Activated T-cell treated with anti-CD3 and anti-CD28 coated beads, Interleukin-2, amount 50 U/mL, for 4 hours (primary cell): Measurements from ENCODE around the gene GCC2. TPM values are rescaled to one million over a fixed set of nuclear protein-coding genes. Genes with fewer than 3 reads are reported as not detected.
"Not testable (repeated sequence)": the region's sequence is repeated elsewhere in the genome, so short reads cannot be mapped to it uniquely, and the experiment has no call there.

Source experiments
- ATAC-seq, 2 donors: fragments of 200-7000 bp; cut with Tn5 transposase; one replicate each; pipeline ENCODE4 v1.10.0; 2021
- DNase-seq: peaks from one replicate; pipeline ENCODE4 v3.0.0-alpha.2; 2020
- H3K27me3 Mint-ChIP-seq: one replicate; pipeline ENCODE4 v1.8.0; 2021; ENCODE audit warnings: low read depth, mixed read lengths
- H3K36me3 Mint-ChIP-seq: one replicate; pipeline ENCODE4 v1.8.0; 2022; ENCODE audit warnings: mixed read lengths; ENCODE audit not compliant: insufficient read depth
- H3K4me1 Mint-ChIP-seq: one replicate; pipeline ENCODE4 v1.8.0; 2021; ENCODE audit warnings: low read depth, mixed read lengths
- H3K4me3 Mint-ChIP-seq: one replicate; pipeline ENCODE4 v1.8.0; 2021; ENCODE audit warnings: mild to moderate bottlenecking, moderate library complexity, mixed read lengths
- H3K9me3 Mint-ChIP-seq: one replicate; pipeline ENCODE4 v1.8.0; 2021; ENCODE audit warnings: mixed read lengths
- total RNA-seq, 3 donors: library from RNA; stranded (reverse); gene quantifications; one replicate each; pipeline ENCODE4 v1.2.1, GENCODE V29; 2021

GCC2 gene
- total RNA-seq, 3 donors from 2014 or later, result 25.6 to 28.0 (median 27.8) TPM

DNA sequence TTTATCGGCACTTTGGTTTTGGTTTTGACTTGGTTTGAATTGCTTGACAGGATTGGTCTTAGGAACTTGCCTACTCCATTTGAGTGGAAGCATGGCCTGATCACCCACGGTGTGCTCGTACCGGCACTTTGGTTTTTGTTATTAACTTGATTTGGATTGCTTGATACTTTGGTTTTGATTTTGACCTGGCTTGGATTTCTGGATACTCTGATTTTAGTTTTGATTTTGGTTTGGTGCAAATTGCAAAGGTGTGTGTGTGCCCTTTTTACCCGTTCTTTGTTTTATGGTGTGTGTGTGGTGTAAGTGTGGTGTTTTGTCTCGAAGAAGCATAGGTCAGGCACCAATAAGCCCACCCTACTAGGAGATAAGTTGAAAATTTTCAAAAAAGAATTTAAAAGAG is 75.7 kb downstream of the GCC2 start:
- DNase-seq, H3K27me3 Mint-ChIP-seq, H3K36me3 Mint-ChIP-seq, H3K4me3 Mint-ChIP-seq, H3K9me3 Mint-ChIP-seq, H3K4me1 Mint-ChIP-seq, ATAC-seq: not testable (repeated sequence)

DNA sequence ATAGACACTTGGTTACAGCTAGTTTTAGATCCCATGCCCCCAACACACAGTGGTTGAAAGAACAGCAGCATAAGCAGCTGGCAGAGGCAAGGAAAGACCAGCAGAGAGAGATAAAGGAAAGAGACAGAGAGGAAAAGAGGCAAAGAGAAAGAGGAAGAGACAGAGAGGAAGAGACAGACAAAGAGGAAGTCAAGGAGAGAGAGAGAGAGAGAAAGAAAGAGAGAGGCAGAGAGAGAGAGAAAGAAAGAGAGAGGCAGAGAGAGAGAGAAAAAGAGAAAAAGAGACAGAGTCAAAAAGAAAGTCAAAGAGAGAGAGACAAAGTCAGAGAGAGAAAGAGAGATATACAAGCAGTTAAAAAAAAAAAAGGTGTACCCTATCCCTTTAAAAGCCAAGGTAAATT is 76.3 kb downstream of the GCC2 start:
- H3K4me1 Mint-ChIP-seq, H3K4me3 Mint-ChIP-seq, H3K9me3 Mint-ChIP-seq, DNase-seq, H3K36me3 Mint-ChIP-seq, ATAC-seq, H3K27me3 Mint-ChIP-seq: not testable (repeated sequence)

DNA sequence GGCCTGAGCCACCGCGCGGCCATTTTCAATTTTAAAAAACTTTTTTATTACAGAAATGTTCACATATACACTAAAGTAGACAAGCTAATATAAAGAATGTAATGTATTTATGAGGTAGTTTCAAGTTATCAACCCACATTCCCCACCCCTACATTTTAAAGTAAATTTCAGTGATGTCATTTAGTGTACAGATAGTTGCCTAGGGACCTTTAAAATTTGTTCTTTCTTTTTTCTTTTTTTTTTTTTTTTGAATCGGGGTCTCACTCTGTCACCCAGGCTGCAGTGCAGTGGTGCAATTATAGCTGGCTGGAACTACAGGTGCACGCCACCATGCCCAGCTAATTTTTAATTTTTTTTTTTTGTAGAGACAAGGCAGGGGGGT is 82.7 kb downstream of the GCC2 start:
- ATAC-seq, result no peak
- no peak overlapping the region for H3K4me3 Mint-ChIP-seq
- H3K36me3 Mint-ChIP-seq, result no peaks in the 10 kb centered on the region
- no peak for DNase-seq
- no peaks in the 10 kb centered on the region for H3K27me3 Mint-ChIP-seq
- no peaks in the 10 kb centered on the region for H3K9me3 Mint-ChIP-seq
- peaks cover 21% of the 10 kb centered on the region for H3K4me1 Mint-ChIP-seq

DNA sequence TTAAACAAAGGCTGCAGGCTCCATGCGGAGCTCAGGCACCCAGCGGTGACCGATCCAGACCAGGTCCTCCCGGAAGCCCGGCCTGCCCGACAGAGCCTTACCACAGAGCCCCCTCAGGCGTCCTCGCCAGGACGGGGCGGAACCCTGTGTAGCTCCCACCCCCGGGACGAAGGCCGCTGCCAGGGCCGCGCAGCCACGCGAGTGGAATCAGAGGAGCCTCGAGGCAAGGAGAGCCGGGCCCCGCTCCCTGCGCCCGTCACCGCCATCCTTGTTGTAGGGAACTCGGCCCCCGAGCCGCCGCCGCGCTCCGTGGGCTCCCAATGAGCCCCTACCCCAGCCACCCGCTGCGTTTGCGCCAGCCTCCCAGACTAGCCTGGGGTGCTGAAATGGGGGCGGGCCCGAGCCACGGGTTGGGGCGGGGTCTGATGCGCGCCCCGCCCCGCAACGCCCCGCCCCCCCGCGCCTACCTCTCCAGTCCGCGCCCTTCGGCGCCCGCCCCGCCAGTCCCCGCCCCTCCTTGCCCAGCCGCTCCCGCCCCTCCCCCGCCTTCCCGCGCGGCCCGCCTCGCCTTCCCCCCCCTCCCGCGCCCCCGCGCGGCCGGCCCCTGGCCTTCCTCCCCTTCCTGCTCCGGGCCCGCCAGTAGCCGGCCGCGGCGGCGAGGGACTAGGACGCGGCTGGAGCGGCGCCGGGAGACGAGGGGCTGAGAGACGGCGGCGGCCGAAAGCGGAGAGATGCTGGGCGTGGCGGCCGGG is 85.0 kb downstream of the GCC2 start, which contains the start of gene LIMS1:
LIMS1 (plus strand) TSS at position 639 of the 752 bp plus-strand sequence; CDS start at position 732, 93 bp downstream.
- Mint-ChIP-seq H3K36me3 (no peaks in the 10 kb centered on the region), H3K4me3 (peak within 1 kb of the TSS; percentile 92), H3K9me3 (no peaks in the 10 kb centered on the region), H3K4me1 (peaks cover 22% of the 10 kb centered on the region), H3K27me3 (no peaks in the 10 kb centered on the region)
- ATAC-seq, result peak; percentile 94 to 97
- DNase-seq, result peak; percentile 85

DNA sequence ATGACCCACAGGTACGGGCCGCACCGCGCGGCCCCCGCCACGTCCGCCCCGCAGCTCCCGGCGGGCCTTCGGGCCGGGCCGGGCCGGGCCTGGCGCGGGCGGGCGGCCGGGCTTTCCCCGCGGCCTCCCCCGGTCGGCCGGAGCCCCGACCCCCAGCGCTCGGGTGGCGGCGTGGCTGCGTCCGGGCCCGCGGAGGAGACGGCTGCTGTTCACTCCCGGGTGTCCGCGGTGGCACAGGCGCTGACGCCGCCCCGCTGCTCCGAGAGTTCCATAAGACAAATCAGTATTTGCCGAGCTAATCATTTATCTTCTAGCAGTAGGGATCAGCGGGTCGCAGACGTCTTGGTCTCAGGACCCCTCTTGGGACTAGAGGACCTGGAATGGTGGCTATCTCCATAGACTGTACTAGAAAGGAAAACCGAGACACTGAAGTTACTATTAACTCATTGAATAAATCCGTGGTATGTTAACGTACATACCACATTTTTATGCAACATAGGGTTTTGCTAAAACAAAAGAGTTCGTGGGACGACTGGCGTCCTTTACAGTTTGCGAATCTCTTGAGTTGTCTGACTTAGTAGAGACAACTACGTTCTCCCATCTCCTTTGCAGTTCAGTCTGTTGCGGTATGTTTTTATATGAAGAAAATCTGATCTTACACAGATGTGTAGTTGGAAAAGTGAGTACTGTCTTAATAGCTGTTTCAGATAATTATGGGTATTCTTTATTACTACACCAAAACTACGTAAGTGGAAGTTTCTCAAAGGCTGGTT is 85.8 kb downstream of the GCC2 start:
- Mint-ChIP-seq H3K27me3 (no peaks in the 10 kb centered on the region), H3K4me1 (peaks cover 25% of the 10 kb centered on the region), H3K4me3 (peak overlapping the region; percentile 92), H3K36me3 (no peaks in the 10 kb centered on the region), H3K9me3 (no peaks in the 10 kb centered on the region)
- ATAC-seq, result peak; percentile 39 to 46
- DNase-seq, result peak; percentile 24

DNA sequence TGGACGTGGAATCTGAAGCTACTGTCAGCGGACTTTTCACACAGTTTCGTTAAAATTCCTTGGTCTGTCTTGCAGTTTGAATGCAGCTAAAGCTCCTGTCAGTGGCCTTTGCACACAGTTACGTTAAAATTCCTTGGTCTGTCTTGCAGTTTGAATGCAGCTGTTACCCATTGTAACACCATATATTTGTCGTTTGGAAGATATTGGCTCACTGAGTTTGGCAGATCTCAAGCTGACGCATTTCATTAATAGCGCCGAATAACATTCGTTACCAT is 86.3 kb downstream of the GCC2 start:
- DNase-seq (no peak), ATAC-seq (no peak)
- peak overlapping the region; percentile 92 for H3K4me3 Mint-ChIP-seq
- H3K27me3 Mint-ChIP-seq, result no peaks in the 10 kb centered on the region
- H3K9me3 Mint-ChIP-seq, result no peaks in the 10 kb centered on the region
- H3K4me1 Mint-ChIP-seq, result peaks cover 25% of the 10 kb centered on the region
- no peaks in the 10 kb centered on the region for H3K36me3 Mint-ChIP-seq

DNA sequence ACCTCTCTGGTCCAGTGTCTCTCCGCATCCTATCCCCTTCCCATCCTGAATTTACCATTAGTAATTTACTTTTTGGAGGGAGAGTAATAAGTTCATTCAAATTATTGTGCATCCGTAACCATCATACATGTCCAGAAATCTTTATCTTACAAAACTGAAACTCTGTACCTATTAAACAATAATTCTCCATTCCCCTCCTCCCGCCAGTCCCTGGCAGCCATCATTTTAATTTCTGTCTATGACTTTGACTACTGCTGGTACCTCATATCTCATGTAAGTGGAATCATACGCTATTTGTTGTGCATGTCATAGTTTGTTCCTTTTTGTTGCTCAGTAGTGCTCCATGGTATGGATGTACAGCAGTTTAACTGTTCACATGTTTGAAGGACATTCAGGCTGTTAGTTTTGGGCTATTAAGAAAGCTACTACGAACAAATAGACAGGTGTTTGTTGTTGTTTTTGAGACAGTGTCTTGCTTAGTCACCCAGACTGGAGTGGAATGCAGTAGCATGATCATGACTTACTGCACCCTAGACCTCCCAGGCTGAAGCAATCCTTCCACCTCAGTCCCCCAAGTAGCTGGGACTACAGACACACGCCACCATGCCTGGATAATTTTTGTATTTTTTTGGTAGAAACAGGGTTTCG is 87.3 kb downstream of the GCC2 start:
- DNase-seq (no peak), ATAC-seq (no peak)
- H3K4me3 Mint-ChIP-seq, result peak overlapping the region; percentile 6
- H3K9me3 Mint-ChIP-seq, result no peaks in the 10 kb centered on the region
- peaks cover 19% of the 10 kb centered on the region for H3K4me1 Mint-ChIP-seq
- H3K27me3 Mint-ChIP-seq, result no peaks in the 10 kb centered on the region
- no peaks in the 10 kb centered on the region for H3K36me3 Mint-ChIP-seq

DNA sequence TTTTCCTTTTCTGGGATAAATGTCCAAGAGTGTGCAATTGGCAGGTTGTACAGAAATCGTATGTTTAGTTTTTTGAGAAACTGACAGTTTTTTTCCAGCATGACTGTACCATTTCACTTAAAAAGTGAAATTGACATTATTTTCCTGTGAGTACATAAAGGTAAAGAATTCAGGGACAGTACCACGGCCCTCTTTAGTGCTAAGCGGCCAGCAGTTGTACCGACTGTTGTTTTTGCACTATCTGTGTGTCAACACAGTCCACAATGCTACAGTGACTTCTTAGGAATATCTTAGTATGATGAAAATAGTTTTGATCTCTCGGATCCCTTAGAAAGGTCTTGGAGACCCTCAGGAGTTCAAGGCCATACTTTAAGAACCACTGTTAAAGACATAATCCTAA is 87.9 kb downstream of the GCC2 start:
- Mint-ChIP-seq H3K27me3 (no peaks in the 10 kb centered on the region), H3K4me1 (peaks cover 19% of the 10 kb centered on the region), H3K9me3 (no peaks in the 10 kb centered on the region), H3K4me3 (no peak overlapping the region), H3K36me3 (no peaks in the 10 kb centered on the region)
- DNase-seq (no peak), ATAC-seq (no peak)

DNA sequence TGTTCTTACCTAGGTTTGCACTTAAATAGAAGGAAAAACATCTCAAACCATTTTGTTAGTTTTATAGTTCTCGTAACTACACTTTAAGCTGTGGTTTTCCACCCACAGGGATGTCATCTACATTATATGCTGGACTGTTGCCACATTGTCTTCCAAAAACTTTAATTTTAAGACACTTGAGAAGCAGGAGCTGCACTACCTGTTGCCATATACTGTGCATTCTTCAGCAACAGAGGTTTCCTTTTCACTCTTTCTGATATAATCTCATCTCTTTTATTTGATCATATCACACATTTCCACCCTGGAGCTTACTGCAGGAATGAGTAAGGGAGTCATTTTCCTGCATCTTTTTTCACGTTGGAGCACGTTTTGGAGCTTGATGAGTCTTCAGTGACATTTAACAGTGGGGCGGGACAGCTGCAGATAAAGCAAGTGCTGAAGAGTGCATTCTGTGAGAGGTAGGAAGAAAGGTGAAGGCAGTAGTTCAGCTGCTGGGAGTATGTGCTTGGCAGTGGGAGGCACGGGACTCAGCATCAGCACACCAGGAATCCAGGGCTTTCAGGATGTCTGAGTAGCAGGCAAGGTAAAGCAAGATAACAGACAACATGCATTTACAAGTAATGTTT is 89.1 kb downstream of the GCC2 start:
- Mint-ChIP-seq H3K4me1 (peaks cover 16% of the 10 kb centered on the region), H3K4me3 (no peak overlapping the region), H3K36me3 (peaks cover 4% of the 10 kb centered on the region), H3K9me3 (no peaks in the 10 kb centered on the region), H3K27me3 (no peaks in the 10 kb centered on the region)
- no peak for DNase-seq
- no peak for ATAC-seq

DNA sequence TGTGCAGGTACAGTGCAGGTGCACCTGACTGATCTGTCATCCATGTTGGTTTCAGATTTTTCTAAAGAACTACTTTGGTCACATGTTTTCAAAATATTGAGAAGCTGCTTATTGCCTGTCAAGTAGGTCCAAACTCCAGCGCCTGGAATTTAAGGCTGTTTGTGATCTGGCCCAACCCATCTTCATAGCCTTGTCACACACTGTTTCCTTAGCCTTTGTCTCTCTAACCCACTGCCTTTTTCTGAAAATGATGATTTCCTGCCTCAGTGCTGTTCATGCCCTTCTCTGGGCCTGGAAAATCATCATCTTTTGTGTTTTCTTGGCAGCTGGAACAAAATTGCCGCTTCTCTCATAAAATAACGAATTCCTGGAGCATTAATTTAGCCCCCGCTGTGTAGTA is 92.4 kb downstream of the GCC2 start:
- H3K4me3 Mint-ChIP-seq, result no peak overlapping the region
- H3K9me3 Mint-ChIP-seq, result no peaks in the 10 kb centered on the region
- H3K36me3 Mint-ChIP-seq, result peaks cover 4% of the 10 kb centered on the region
- peaks cover 5% of the 10 kb centered on the region for H3K4me1 Mint-ChIP-seq
- no peaks in the 10 kb centered on the region for H3K27me3 Mint-ChIP-seq
- DNase-seq (no peak), ATAC-seq (no peak)

DNA sequence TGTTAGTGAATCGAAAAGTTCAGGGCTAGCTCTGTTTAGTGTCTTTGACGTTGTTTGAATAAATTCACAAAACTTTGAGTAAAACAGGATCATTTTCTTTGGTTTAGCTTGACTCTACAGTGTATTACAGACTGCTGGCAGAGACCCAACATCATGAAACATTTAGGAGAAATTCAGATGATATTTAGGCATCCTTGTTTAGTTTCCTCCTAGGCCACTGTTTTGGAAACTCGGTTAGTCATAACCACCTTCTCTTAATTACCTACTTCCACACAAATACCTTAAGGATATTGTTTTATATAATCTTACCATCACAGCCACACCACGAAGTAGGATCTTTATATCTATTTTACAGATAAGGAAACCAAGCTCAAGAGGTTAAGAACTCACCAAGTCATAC is 93.1 kb downstream of the GCC2 start:
- H3K9me3 Mint-ChIP-seq, result no peaks in the 10 kb centered on the region
- peaks cover 5% of the 10 kb centered on the region for H3K4me1 Mint-ChIP-seq
- H3K36me3 Mint-ChIP-seq, result peaks cover 4% of the 10 kb centered on the region
- ATAC-seq, result no peak
- no peak overlapping the region for H3K4me3 Mint-ChIP-seq
- no peak for DNase-seq
- no peaks in the 10 kb centered on the region for H3K27me3 Mint-ChIP-seq

DNA sequence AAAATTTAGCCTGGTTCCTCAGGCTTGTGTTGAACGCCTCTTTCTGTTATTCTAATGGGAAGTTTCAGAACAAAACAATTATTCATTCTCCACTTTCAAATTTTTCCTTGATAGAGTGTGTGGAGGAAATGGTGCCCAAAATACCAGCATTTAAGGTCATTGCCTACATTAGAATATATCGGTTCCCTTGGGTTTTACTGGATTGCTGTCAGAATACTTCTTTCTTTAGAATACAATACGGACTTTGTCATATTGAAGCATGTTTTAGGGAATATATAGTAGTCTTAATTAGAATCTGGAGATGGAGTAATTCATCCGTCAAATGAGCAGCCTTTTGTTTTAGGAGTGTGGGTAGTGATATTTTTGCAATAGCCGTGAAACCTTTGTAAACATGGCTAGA is 98.6 kb downstream of the GCC2 start:
- ATAC-seq, result no peak

DNA sequence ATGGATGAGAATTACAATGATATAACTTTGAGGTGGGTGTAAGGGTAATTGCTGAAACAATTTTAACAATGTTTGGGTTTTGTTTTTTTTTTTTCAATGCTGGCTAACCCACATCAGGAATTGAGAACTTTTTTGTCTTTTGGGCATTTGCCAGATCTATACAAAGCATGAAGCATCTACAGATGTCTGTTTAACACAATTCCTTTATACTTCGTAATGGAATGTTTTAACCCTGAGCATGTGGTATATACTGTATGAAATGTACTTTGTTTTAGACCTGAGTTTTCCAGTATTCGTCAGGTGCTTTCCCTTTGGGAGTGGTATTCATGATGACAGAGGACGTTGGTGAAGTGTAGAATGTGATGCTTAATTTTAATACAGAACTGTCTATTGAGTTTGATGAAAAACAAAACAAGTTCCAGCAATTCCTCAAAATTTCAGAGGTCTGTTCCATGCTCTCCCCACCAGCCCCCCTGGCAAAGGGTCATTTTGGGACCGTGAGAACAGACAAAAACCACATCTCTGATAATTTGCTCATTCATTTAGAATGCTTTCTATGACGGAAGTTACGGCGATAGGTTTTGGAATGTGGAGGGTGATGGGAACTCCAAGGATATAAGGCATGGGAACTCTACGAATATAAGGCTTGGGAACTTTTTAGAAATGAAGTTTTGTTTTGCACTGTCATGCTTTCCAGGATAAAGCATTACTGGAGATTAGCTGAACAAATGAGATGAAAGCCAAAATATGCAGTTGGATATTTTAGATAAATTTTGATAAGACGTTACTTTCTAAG is 99.4 kb downstream of the GCC2 start:
- DNase-seq, result no peak
- Mint-ChIP-seq H3K27me3 (no peaks in the 10 kb centered on the region), H3K4me3 (no peak overlapping the region), H3K4me1 (no peaks in the 10 kb centered on the region), H3K36me3 (no peaks in the 10 kb centered on the region), H3K9me3 (no peaks in the 10 kb centered on the region)
- ATAC-seq, result no peak

More for the DNA sequence above, 98.6 kb downstream of the GCC2 start:
- DNase-seq, result no peak
- H3K36me3 Mint-ChIP-seq, result peaks cover 2% of the 10 kb centered on the region
- H3K4me3 Mint-ChIP-seq, result no peak overlapping the region
- no peaks in the 10 kb centered on the region for H3K9me3 Mint-ChIP-seq
- H3K27me3 Mint-ChIP-seq, result no peaks in the 10 kb centered on the region
- no peaks in the 10 kb centered on the region for H3K4me1 Mint-ChIP-seq

DNA sequence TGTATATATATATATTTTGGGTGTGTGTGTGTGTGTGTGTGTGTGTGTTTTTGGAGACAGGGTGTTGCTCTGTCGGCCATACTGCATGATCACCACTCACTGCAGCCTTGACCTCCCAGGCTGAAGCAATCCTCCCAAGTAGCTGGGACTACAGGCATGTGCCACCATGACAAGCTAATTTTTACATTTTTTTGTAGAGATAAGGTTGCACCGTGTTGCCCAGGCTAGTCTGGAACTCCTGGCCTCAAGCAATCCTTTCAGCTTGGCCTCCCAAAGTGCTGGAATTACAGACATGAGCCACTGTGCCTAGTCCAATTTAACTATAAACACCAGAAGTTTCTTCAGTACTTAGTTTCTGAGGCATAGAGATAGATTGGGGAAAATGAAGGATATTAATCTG is 103.6 kb downstream of the GCC2 start:
- no peaks in the 10 kb centered on the region for H3K36me3 Mint-ChIP-seq
- no peak for DNase-seq
- no peaks in the 10 kb centered on the region for H3K27me3 Mint-ChIP-seq
- no peaks in the 10 kb centered on the region for H3K9me3 Mint-ChIP-seq
- ATAC-seq, result no peak
- H3K4me1 Mint-ChIP-seq, result no peaks in the 10 kb centered on the region
- no peak overlapping the region for H3K4me3 Mint-ChIP-seq
